ENCODE results near the gene IFNW1. TPM values are rescaled to one million over a fixed set of nuclear protein-coding genes. Genes with fewer than 3 reads are reported as not detected.

IFNW1 gene
- total RNA-seq, 3 donors from 2014 or later, result not detected

DNA sequence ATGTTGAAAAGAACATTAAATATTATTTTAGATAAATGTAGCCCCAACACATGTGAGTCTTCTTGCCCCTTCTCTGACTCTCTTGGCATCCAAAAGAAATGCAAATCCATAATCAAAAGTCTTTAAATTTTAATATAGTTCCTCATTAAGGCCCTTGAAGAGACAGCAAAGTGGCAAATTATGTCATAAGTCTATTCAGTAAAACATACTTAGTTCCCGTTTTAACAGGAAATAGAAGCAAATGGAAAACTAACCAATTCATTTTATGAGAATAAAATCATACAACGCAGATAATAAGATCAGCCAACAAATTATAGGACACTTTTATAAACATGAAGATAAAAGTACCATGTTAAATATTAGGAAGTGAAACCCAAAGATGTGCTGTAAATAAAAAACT, 43.8 kb downstream of the IFNW1 start:
- intact Hi-C loops (cut with DNase I, micrococcal nuclease), result no loop called here
- ATAC-seq (no peak), DNase-seq (no peak)
- Histone ChIP-seq H3K9me3 (no peaks in the 10 kb centered on the region), H3K36me3 (ENCODE audit: low read depth) (no peaks in the 10 kb centered on the region), H3K4me1 (ENCODE audit: low read depth) (no peaks in the 10 kb centered on the region), H3K4me3 (no peak overlapping the region)
- TF ChIP-seq, protein P1, sequence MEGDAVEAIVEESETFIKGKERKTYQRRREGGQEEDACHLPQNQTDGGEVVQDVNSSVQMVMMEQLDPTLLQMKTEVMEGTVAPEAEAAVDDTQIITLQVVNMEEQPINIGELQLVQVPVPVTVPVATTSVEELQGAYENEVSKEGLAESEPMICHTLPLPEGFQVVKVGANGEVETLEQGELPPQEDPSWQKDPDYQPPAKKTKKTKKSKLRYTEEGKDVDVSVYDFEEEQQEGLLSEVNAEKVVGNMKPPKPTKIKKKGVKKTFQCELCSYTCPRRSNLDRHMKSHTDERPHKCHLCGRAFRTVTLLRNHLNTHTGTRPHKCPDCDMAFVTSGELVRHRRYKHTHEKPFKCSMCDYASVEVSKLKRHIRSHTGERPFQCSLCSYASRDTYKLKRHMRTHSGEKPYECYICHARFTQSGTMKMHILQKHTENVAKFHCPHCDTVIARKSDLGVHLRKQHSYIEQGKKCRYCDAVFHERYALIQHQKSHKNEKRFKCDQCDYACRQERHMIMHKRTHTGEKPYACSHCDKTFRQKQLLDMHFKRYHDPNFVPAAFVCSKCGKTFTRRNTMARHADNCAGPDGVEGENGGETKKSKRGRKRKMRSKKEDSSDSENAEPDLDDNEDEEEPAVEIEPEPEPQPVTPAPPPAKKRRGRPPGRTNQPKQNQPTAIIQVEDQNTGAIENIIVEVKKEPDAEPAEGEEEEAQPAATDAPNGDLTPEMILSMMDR (IDR thresholded peaks at IDR 0.05), result no peak

GRCh38 chr9:21096901-21097255, 44.8 kb downstream of the IFNW1 start:
- TF ChIP-seq, protein P1 (IDR thresholded peaks at IDR 0.05), result no peak
- ATAC-seq (no peak), DNase-seq (no peak)
- Histone ChIP-seq H3K36me3 (ENCODE audit: low read depth) (no peaks in the 10 kb centered on the region), H3K4me1 (ENCODE audit: low read depth) (no peaks in the 10 kb centered on the region), H3K9me3 (no peaks in the 10 kb centered on the region), H3K4me3 (no peak overlapping the region)
- intact Hi-C loops (cut with DNase I, micrococcal nuclease), result no loop called here

GRCh38 chr9:21096172-21096900, 45.3 kb downstream of the IFNW1 start:
- intact Hi-C loops (cut with DNase I, micrococcal nuclease), result no loop called here
- no peak overlapping the region for H3K4me3 ChIP-seq

GRCh38 chr9:21095561-21095960, 46.1 kb downstream of the IFNW1 start:
- intact Hi-C loops (cut with DNase I, micrococcal nuclease), result no loop called here
- ATAC-seq, result peak; percentile 30
- TF ChIP-seq, protein P1 (IDR thresholded peaks at IDR 0.05), result no peak
- Histone ChIP-seq H3K4me1 (ENCODE audit: low read depth) (no peaks in the 10 kb centered on the region), H3K4me3 (no peak overlapping the region), H3K36me3 (ENCODE audit: low read depth) (no peaks in the 10 kb centered on the region), H3K9me3 (no peaks in the 10 kb centered on the region)
- no peak for DNase-seq

More at GRCh38 chr9:21096172-21096900, 45.3 kb downstream of the IFNW1 start:
- Histone ChIP-seq H3K4me1 (ENCODE audit: low read depth) (no peaks in the 10 kb centered on the region), H3K9me3 (no peaks in the 10 kb centered on the region), H3K36me3 (ENCODE audit: low read depth) (no peaks in the 10 kb centered on the region)
- TF ChIP-seq, protein P1 (IDR thresholded peaks at IDR 0.05), result no peak
- ATAC-seq (peak; percentile 59), DNase-seq (no peak)

Other genes starting within 250 kb of the IFNW1 start
- gene HACD4, start 110.2 kb downstream of the IFNW1 start, total RNA-seq, result 1 to 10 TPM in 2 of 3 donors, under 1 TPM in 1; 0.93 to 6.1 (median 1.9) TPM
- not detected for gene IFNB1, start 63.9 kb downstream of the IFNW1 start, total RNA-seq
- not detected for gene IFNA21, start 24.8 kb upstream of the IFNW1 start, total RNA-seq
- not detected for gene IFNA4, start 45.8 kb upstream of the IFNW1 start, total RNA-seq
- not detected for gene IFNA7, start 60.4 kb upstream of the IFNW1 start, total RNA-seq
- gene IFNA10, start 65.3 kb upstream of the IFNW1 start, total RNA-seq, result not detected
- not detected for gene IFNA16, start 75.5 kb upstream of the IFNW1 start, total RNA-seq
- not detected for gene IFNA17, start 86.4 kb upstream of the IFNW1 start, total RNA-seq
- not detected for gene IFNA14, start 98.2 kb upstream of the IFNW1 start, total RNA-seq
- under 1 TPM in 1 of 3 donors, not detected in 2; 0.41 TPM for gene IFNA5, start 163.5 kb upstream of the IFNW1 start, total RNA-seq
- gene KLHL9, start 193.6 kb upstream of the IFNW1 start, total RNA-seq, result 10 to 100 TPM; 21.8 to 23.9 (median 23.4) TPM
- not detected for gene IFNA6, start 209.1 kb upstream of the IFNW1 start, total RNA-seq
- gene IFNA13, start 226.2 kb upstream of the IFNW1 start, total RNA-seq, result not detected
- gene IFNA2, start 243.6 kb upstream of the IFNW1 start, total RNA-seq, result not detected